Ovary (tissue), 10 donors: ENCODE data around the gene CDC14B. TPM values are rescaled to one million over a fixed set of nuclear protein-coding genes. Genes with fewer than 3 reads are reported as not detected.

Source experiments
- DNase-seq, 5 donors: peaks; one replicate each; pipeline ENCODE4 v3.0.0-alpha.2; 2019 to 2020
- H3K27ac ChIP-seq, 2 donors: fragments of 200-600 bp; one replicate each; pipeline versions ENCODE4 v1.5.1 to v1.8.0; 2019 to 2022
- H3K27me3 ChIP-seq: fragments of 200-600 bp; one replicate; pipeline ENCODE4 v1.8.0; 2022
- H3K36me3 ChIP-seq: fragments of 200-600 bp; sonication (generic); one replicate; pipeline ENCODE4 v1.5.1; 2019
- H3K4me1 ChIP-seq: one replicate; pipeline ENCODE4 v1.8.1; 2013; ENCODE audit warnings: mild to moderate bottlenecking, moderate library complexity; ENCODE audit not compliant: insufficient read depth
- H3K4me3 ChIP-seq: fragments of 200-600 bp; sonication (generic); one replicate; pipeline ENCODE4 v1.5.1; 2017
- H3K9me3 ChIP-seq, 2 donors: fragments of 200-600 bp in 1 of 2; sonication (generic) in 1 of 2; one replicate each; pipeline versions ENCODE4 v1.5.1 to v1.8.1; 2013 to 2019; ENCODE audit warnings: mild to moderate bottlenecking in 1 of 2, moderate library complexity in 1 of 2
- EP300 ChIP-seq: sonication (generic); formaldehyde crosslinking; IDR thresholded peaks from one replicate; pipeline ENCODE4 v1.6.1; 2017; ENCODE audit warnings: antibody characterized with exemption
- POLR2A ChIP-seq: fragments of 450-650 bp; IDR thresholded peaks from one replicate; pipeline ENCODE4 v1.6.1; 2017; ENCODE audit warnings: antibody characterized with exemption, mild to moderate bottlenecking, moderate library complexity
- WGBS, 3 donors: extraction: QIAGEN DNeasy Blood & Tissue Kit in 1 of 3; methylation state at CpG; one replicate each; pipeline versions ENCODE4 v1.1.5 to v1.1.7; 2013 to 2017; 5-methylcytosine and 5-hydroxymethylcytosine counted together
- intact Hi-C, 4 donors: fragments of 100-400 bp; cut with DNase I; formaldehyde crosslinking; loops; one replicate each; pipeline versions ENCODE4 v1.11.0 to v1.15.1; 2022 to 2023
- long read RNA-seq, 3 donors: library from polyadenylated mRNA in 2 of 3; unstranded in 2 of 3; transcript quantifications; one replicate each; pipeline ENCODE4 v2.0.0 and lab custom pipeline, GENCODE V29; 2021 to 2026
- polyA plus RNA-seq, 2 donors: library from polyadenylated mRNA; stranded (reverse); fragments of 200-250 nt in 1 of 2; fragments of 350-450 nt in 1 of 2; fragmentation: Illumina TruSeq in 1 of 2; extraction: RNeasy Lipid Tissue Mini Kit (QIAGEN cat#74804) in 1 of 2; gene quantifications; one replicate each; pipeline ENCODE4 v1.2.3, GENCODE V29; 2013 to 2014
- total RNA-seq, 7 donors: library from RNA; depleted of rRNA in 2 of 7; stranded (reverse); fragments of >200 nt in 2 of 7; fragmentation: NEBNext Ultra II Directional in 3 of 7; extraction: Animal tissue kit (Norgen Biotek cat#: 25700) in 3 of 7; gene quantifications; one replicate each; pipeline versions ENCODE4 v1.1.0 to v1.2.4, GENCODE V29; 2016 to 2023
- TF ChIP-seq, protein P1 (sequence below), 3 donors: fragments of 450-650 bp in 2 of 3; fragments of 200-600 bp in 1 of 3; IDR thresholded peaks; one replicate each; pipeline versions ENCODE4 v1.5.1 to v1.8.0; 2016 to 2022; ENCODE audit warnings: antibody characterized with exemption in 3 of 3, mild to moderate bottlenecking in 1 of 3
- donor health status: DM: no; HTN: no; CAD: no; lungs with moderate emphysema.
- donor health status: DM: no; HTN: no; CAD: no.
- donor health status: Bipolar disorder and iron deficiency.
- donor health status: DM: yes; HTN: yes; CAD: no.
- donor health status: DM: no; HTN: no; CAD: no.
- donor health status: DM: yes; HTN: yes; CAD: no.

CDC14B gene
- total RNA-seq (10 to 100 TPM in 5 of 7 donors, 1 to 10 TPM in 2; 8.1 to 15.3 (median 11.4) TPM), polyA plus RNA-seq (10 to 100 TPM in 1 of 2 donors, 1 to 10 TPM in 1; 5.9 to 14.9 TPM)
- long read RNA-seq, donor 1, transcript CDC14B-203 (14 exons, 2,965 nt): major isoform, 5 of 14 reads
- long read RNA-seq, donor 1, partial matches to known transcripts: 0 of 14 reads
- long read RNA-seq, donor 1, other reads (novel, unspliced or antisense): 9 of 14 reads
- long read RNA-seq, donor 2, full-length matches to known transcripts: 2 of 122 reads
- long read RNA-seq, donor 2, partial matches to known transcripts: 69 of 122 reads
- long read RNA-seq, donor 2, other reads (novel, unspliced or antisense): 51 of 122 reads
- long read RNA-seq, donor 3, partial matches to known transcripts: 2 of 12 reads
- long read RNA-seq, donor 3, other reads (novel, unspliced or antisense): 5 of 12 reads

GRCh38 chr9:96619491-96620180 is at the start of gene CDC14B:
CDC14B (minus strand) TSS chr9:96619843; CDS start chr9:96619378, 465 bp downstream.
- Histone ChIP-seq H3K27me3 (no peaks in the 10 kb centered on the region), H3K4me1 (no peaks in the 10 kb centered on the region), H3K36me3 (no peaks in the 10 kb centered on the region), H3K4me3 (peak within 1 kb of the TSS; percentile 55), H3K9me3 (no peaks in the 10 kb centered on the region), H3K27ac (no peak within 1 kb of the TSS)
- intact Hi-C loops: loop anchor here in 1 of 4 donors (10.0 kb wide), 1 partner anchor 155 kb away; no protein-coding TSS in a partner anchor
- DNase-seq: peak; percentile 80 to 88 (median 85)
- 0 to 1% (median 1%) methylated on average over 40 to 65 of the region's 66 CpGs for WGBS, 3 donors
- TF ChIP-seq, protein P1, sequence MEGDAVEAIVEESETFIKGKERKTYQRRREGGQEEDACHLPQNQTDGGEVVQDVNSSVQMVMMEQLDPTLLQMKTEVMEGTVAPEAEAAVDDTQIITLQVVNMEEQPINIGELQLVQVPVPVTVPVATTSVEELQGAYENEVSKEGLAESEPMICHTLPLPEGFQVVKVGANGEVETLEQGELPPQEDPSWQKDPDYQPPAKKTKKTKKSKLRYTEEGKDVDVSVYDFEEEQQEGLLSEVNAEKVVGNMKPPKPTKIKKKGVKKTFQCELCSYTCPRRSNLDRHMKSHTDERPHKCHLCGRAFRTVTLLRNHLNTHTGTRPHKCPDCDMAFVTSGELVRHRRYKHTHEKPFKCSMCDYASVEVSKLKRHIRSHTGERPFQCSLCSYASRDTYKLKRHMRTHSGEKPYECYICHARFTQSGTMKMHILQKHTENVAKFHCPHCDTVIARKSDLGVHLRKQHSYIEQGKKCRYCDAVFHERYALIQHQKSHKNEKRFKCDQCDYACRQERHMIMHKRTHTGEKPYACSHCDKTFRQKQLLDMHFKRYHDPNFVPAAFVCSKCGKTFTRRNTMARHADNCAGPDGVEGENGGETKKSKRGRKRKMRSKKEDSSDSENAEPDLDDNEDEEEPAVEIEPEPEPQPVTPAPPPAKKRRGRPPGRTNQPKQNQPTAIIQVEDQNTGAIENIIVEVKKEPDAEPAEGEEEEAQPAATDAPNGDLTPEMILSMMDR (IDR thresholded peaks at IDR 0.05): peak in 2 of 3 donors; percentile 10 to 24
- TF ChIP-seq EP300 (no peak), POLR2A (no peak)

- Histone ChIP-seq H3K36me3 (no peaks in the 10 kb centered on the region), H3K4me3 (no peak overlapping the region), H3K9me3 (no peaks in the 10 kb centered on the region), H3K27ac (no peak overlapping the region), H3K4me1 (no peaks in the 10 kb centered on the region), H3K27me3 (no peaks in the 10 kb centered on the region)
- 87 to 92% (median 89%) methylated on average over 20 of the region's 20 CpGs for WGBS, 3 donors
- intact Hi-C loops: loop anchor here in 2 of 4 donors (5.0 to 10.0 kb wide), 2 partner anchors 254 to 342 kb away; partner anchors contain the start of gene ZNF367 (in 1 of the 2)
- TF ChIP-seq EP300 (no peak), POLR2A (no peak)
- TF ChIP-seq, protein P1 (IDR thresholded peaks at IDR 0.05): no peak
- no peak for DNase-seq
Measured at GRCh38 chr9:96668868-96669534, 49.4 kb upstream of the CDC14B start.

- no peaks in the 10 kb centered on the region for H3K9me3 ChIP-seq
- no peak for DNase-seq
- TF ChIP-seq POLR2A: no peak
- no peak for TF ChIP-seq EP300
- TF ChIP-seq, protein P1 (IDR thresholded peaks at IDR 0.05): no peak
- no peak overlapping the region for H3K27ac ChIP-seq
- no peaks in the 10 kb centered on the region for H3K4me1 ChIP-seq
- H3K4me3 ChIP-seq: no peak overlapping the region
- WGBS, 3 donors: 83 to 97% (median 86%) methylated on average over 2 of the region's 2 CpGs
- no peaks in the 10 kb centered on the region for H3K36me3 ChIP-seq
- no peaks in the 10 kb centered on the region for H3K27me3 ChIP-seq
- intact Hi-C loops: loop anchor here in 2 of 4 donors (5.0 to 10.0 kb wide), 2 partner anchors 253 to 340 kb away; partner anchors contain the start of gene ZNF367 (in 1 of the 2)
Measured at GRCh38 chr9:96667363-96667728, 47.7 kb upstream of the CDC14B start.
